NAMALWA (cell line): ENCODE data around the gene CLTC.
A peak's percentile ranks its signal among the peaks of the same experiment; 100 is the strongest.

Source experiments
- DNase-seq: peaks from one replicate; pipeline ENCODE4 v3.0.0-alpha.2; 2015; ENCODE audit warnings: low spot score

The CLTC gene

DNA sequence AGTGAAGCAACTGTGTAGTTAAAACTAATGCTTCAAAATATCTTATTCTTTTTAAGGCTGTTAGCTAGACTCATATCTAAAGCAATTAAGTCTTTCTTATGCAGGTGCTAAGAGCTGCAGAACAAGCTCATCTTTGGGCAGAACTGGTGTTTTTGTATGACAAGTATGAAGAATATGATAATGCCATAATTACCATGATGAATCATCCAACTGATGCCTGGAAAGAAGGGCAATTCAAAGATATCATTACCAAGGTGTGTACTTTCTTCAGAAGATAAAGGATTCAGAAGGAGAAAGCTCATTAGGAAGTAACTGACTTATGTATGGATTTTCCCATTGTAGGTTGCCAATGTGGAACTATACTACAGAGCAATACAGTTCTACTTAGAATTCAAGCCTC, 63.6 kb downstream of the CLTC start:
- DNase-seq = no peak

DNA sequence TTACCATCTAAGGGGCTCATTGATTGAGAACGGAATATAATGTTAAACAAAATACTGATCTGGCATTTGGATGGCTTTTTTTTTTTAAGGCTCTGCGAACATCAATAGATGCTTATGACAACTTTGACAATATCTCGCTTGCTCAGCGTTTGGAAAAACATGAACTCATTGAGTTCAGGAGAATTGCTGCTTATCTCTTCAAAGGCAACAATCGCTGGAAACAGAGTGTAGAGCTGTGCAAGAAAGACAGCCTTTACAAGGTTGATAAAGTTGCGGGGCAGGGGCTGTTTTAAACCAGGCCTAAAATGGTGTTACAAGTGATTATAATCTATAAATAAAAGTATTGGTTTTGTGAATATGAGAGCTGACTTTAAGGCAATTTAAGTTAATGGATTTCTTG, 65.3 kb downstream of the CLTC start:
- DNase-seq = no peak

DNA sequence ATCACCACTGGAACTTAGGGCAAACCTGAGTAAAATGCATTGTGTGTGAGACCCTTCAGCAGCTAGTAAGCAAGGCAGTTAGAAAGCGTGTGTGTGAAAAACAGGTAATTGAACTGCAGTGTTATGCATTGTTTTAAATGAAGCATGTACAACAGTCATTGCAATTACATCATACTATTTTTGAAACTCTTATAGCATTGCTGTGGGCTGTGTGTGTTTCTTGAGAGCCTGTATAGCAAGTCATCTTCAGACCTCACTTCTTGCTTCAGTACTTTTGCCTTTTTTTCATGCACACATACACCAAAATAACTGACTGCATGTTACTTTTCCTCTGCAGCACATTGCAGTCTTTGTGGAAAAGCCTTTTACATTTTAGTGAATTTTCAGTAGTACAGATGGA, 68.3 kb downstream of the CLTC start:
- DNase-seq = no peak

DNA sequence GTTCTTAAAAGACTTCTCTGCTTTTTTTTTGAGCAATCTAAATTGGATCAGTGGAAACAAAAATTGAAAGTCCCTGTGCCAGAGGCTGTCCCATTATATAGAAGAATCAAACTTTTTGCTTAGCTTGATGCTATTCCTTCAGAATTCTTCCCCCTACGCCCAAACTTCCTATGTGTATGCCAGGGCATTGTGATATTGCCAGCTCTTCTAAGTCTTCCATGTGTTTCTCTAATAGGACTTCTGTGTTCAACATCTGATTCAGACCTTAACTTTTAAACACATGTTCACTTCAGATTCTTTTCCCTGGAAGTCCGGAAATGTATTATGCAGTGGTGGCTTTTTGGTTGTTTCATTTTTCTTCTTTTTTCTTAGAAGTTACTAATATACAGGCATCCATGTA, 68.8 kb downstream of the CLTC start:
- DNase-seq = no peak

DNA sequence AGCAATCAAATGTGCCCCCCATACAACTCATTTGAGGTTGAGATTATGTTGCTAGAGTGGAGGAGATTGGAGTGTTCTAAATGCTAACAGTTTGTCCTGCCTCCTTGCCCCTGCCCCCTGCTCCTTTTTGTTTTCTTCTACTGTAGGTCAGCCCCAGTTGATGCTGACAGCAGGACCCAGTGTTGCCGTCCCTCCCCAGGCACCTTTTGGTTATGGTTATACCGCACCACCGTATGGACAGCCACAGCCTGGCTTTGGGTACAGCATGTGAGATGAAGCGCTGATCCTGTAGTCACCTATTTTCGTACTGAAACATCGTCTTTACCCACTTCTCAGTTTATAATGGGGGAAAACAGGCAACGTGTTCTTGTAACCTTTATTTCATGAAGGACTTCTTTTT, 73.9 kb downstream of the CLTC start:
- no peak for DNase-seq

DNA sequence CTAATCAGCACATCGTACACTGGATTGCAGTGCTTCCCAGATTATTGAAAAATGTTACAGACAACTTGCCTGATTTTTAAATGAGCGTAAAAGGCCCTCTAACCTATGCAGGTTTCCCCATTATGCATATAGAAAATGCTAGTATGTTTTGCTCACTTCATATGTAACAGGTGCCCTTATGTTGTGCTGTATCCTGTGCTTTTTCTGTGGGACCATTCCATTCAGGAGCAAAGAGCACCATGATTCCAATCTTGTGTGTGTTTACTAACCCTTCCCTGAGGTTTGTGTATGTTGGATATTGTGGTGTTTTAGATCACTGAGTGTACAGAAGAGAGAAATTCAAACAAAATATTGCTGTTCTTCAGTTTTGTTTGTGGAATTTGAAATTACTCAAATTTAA, 74.6 kb downstream of the CLTC start:
- DNase-seq = no peak

DNA sequence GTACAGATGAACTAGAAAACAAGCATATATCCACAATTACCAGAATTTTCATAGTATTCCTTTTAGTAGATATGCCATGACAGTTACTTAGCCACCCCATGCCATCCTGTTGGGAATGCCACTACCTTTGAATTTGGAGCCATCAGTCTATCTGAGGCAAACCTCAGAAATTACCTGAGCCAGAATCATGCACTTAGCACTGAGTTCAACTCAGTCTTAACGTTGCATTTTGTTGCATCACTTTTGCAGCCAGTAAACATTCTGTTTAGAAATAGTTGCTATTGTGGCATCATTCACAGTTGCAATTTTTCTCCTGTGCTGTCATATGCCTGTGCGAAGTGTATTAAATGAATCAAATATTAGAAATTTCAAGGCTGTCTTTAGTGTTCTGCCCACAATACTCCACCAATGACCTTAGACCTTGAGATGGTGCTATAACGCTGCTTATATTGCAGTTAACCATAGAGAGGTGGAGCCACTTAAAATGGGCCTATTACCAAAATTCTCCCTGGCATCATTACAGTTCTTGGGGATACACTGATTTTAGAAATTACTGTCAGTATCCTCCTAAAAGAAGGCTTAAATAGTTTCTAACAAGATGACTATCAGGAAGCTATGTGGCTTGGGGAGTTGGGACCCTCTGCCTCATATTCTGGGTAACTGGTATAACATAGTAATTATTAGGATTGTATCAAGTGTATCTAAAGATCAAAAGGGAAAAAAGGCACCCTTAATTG, 76.4 kb downstream of the CLTC start:
- no peak for DNase-seq

DNA sequence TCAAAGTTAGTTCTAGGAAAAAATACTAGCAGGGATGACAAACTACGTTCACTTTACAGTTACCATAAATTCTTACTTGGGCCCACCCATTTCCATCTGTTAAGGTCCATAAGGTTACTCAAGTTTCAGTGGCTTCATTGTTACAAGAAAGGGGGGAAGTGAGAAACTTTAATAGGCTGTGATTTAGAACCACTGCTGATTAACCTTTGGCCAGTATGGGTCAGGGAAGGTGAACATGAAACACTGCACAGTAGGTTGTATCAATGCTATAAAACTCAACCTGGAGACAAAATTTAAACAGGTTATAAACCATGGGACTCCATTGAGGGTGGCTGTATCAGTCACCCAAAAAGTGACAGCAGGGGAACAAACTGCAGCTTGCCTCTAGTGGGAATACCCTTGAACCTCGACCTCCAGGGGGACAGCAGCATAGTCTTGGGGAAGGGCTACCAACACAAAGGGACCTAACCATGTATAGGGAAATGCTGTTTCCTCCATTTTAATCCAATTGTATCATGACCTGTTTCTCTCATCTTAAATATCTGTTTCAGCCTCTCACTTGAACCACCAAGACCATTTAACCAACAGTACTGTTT, 77.1 kb downstream of the CLTC start:
- DNase-seq = no peak

DNA sequence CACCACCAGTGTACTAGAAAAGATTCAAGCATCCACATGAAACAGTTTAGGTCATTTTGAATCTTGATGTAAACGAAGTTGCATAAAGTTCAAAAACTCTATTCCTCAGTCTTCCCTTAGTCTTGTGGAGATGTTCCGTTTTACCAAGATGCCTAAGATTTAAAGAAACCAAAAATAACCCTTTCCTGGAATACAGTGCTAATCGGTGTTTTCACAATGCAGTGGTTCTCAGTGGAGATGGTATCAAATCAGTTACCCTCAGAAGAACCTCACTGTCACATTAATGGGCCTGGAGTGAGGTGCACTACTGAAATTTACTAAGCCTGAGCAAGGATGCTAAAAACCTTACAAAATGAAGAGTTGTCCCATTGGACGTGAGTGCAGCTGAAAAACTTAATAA, 78.4 kb downstream of the CLTC start:
- no peak for DNase-seq

DNA sequence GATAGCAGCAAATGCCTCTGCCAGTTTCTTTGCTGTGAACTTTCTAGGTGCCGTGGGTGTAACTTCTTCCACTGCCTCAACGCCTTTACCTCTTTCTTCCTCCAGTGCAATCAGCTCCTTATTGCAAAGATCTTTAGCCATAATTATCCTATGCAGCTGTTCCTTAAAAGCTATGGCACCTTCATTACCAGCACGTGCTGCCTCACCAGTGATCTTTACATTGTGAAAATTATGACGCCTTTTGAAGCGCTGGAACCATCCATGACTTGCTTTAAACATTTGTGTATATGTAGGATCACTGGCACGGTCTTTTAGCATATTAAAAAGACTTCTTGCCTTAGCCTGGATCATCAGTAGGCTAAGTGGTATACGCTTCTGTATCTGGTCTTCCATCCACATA, 79.5 kb downstream of the CLTC start:
- no peak for DNase-seq

DNA sequence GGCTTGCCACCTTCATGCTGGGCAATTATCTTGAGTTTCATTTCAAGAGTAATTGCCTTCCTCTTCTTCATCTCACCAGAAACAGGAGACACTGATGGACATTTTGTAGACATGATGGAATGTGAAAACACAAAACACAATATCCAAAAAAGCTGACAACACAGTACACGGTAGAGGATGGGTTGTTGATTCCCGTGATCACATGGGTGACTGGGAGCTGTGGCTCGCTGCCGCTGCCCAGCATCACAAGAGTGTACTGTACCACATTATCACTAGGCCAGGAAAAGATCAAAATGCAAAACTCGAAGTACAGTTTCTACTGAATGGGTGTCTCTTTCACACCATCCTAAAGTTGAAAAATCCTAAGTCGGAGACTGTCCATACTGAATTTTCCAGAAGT, 80.1 kb downstream of the CLTC start:
- DNase-seq = no peak

DNA sequence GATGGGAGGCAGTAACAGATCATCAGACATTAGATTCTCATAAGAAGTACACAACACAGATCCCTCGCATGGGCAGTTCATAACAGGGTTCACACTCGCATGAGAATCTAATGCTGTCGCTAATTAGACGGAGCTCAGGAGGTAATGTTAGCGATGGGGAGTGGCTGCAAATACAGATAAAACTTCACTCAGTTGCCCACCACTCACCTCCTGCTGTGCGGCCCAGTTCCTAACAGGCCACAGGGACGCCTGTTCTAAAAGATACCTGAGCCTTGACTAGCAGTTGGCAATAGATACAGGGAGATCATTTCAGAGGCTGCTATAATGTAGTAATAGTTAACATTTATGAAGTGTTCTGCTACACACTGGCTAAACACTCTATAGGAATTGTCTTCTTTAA, 82.6 kb downstream of the CLTC start:
- DNase-seq = no peak

DNA sequence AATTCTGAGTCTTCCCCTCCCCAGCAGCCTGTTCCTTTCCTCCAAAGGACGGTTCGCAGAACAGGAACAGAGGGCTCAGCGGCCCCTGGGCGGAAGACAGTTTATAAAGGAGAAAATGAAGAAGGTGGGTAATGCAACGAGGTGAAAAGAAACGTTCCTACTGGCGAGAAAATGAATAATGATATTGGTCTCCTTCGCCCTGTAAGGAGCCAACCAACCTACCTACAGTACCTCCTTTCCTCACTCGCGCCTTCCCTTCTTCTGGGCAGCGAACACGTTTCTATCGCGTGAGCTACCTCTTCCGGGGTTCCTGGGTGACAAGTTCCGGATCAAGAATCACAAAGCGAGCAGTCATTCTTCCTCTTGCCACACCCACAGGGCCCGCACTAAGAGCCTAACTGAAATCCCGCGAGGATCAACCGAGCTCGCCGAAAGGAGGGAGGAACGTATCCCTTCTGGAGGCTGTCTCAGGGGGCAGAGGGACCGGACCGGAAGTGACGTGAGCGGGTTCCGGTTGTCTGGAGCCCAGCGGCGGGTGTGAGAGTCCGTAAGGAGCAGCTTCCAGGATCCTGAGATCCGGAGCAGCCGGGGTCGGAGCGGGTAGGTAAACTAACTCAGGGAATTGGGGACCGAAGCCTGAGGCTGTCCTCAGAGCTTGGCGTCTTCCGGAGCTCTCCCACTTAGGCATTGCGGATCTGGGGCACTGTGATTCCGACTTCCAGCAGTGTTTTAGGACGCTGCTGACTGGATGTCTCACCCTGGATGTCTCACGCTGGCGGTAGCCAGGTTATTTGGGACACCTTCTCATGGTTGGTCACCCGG, 87.7 kb downstream of the CLTC start, which contains the start of the genes PTRH2 and VMP1:
Gene PTRH2 (minus strand): TSS at position 282 of the 822 bp plus-strand sequence. CDS start 9,452 bp downstream, outside the sequence.
Gene VMP1 (plus strand): TSS at position 506 of the 822 bp plus-strand sequence. CDS start 23,793 bp downstream, outside the sequence.
- DNase-seq = peak; percentile 100

DNA sequence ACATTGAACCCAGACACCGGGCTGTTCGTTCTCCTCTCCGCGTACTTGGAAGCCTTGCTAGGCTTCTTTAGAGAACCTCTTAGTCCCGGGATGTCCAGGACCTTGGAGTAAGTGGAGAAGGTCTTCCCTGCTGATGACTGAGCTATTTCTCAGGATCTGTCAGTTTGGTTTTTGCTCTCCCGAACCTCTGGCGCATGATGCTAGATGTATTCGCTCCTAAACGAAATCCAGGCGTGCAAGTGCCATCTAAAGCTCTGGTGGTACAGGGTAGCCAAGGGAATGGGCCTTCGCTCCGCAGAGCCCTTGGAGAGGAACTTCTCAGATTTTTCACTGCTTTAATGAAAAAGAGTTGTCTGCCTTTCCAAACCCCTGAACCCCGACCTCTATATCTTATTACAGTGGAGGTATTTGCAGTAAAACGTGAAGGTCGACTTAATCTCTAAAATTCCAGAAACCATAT, 88.3 kb downstream of the CLTC start:
- DNase-seq = no peak

DNA sequence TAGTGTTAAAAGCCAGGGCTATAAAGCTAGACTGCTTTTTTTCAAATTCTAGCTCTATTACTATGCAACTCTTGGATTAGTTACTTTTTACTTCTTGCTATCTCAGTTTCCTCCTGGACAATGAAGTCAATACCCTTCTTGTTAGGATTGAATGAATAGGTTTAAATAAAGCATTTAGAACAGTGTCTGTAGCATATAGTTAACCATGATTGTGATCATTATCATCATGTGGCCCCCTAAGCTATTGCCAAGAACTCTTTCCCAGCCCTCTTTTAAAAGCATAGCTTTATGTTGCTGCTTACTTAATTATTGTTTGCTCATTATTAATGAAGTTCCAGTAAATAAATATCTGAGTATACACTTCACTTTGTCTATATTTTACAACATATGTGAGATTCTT, 92.2 kb downstream of the CLTC start:
- DNase-seq = no peak

DNA sequence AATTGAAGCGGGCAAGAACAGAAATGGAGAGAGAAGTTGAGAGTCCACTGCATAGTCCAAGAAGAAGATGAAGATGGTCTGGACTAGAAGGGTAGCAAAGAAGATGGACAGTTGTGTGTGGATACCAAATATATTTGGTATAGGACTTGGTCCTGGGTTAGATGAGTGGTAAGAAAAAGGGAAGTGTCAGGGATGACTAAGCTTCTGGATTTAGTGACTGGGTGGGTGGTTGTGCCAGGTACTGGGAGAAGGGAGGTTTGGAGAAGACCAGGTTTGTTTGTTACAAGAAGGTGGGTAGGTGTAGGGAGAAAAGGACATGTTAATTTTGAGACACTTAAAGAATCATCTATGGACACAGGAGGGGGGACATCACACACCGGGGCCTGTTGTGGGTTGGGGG, 93.2 kb downstream of the CLTC start:
- no peak for DNase-seq

DNA sequence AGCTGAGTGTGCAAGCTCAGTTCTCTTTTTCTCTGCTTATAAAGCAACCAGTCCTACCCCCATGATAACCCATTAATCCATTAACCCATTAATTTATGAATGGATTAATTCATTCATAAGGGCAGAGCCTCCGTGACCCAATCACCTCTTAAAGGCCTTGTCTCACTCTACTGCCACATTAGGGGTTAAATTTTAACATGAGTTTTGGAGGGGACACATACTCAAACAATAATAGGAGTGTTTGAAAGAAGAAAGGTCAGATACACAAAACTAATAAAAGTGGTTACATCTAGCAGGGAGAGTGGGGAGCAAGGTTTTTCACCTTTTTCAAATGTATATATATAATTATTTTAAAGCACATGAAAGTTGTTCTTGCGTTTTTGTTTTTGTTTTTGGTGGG, 94.6 kb downstream of the CLTC start:
- DNase-seq = no peak

DNA sequence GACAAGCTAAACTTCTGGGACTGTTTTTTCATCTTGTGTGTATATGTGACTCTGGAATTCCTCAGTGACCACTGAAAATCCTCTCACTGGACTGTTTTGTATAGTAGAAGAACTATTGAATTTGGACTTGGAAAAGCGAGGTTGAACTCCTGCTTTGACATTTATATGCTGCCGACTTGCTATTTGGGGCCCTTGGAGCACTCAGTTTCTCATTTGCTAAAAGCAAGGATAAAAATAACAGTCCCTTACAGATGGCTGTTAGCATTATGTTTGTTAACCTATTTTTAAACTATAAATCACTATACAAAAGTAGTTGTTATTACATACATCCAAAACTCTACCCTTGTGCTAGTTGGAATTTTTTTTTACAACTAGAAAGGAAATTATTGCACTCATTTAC, 96.7 kb downstream of the CLTC start:
- DNase-seq = no peak

DNA sequence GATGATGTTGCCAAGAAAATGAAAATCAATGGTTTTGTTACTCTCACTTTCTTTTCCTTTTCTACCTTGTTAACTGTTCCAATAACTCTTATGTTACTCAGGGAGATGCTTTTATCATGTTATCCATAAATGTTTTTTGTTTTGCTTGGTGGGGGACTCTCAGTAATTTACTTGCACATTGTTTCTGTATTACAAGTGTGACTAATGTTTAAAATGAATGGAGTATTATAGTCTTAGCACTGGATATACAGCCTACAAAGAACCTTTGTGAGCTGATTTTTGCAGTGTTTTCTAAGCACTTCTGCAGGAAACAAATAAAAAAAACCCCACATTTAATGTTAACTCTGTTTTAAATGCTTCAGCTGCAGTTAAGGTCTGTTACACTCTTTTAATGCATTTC, 99.8 kb downstream of the CLTC start:
- DNase-seq = no peak

DNA sequence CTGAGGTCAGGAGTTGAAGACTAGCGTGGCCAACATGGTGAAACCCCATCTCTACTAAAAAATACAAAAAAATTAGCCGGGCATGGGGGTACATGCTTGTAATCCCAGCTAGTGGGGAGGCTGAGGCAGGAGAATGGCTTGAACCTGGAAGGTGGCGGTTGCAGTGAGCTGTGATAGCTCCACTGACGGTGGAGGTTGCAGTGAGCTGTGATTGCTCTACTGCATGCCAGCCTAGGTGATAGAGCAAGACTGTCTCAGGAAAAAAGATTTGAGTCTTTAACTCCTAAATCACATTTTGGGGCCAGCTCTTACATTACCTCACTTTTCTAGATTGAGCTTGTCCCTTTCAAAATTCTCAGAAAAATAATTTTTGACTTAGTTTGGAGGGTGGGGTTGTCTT, 102.9 kb downstream of the CLTC start:
- DNase-seq = no peak

DNA sequence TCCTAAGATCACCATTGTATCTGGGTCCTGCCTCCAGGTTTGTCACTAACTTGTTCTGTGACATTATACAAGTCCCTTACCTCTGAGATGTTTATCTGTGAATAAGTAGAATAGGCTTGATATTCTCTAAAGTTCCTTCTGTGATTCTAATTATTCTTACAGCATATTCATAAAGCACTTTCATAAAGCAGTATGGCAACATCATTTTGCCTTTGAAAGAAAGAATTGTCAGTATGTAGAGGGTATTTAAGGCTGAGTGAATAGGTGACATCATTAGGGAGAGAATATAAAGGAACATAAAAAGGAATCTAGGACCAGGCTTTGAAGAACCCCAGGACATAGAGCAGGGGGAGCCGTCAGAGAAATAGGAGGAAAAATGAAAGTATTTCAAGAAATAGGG, 103.3 kb downstream of the CLTC start:
- DNase-seq = no peak

DNA sequence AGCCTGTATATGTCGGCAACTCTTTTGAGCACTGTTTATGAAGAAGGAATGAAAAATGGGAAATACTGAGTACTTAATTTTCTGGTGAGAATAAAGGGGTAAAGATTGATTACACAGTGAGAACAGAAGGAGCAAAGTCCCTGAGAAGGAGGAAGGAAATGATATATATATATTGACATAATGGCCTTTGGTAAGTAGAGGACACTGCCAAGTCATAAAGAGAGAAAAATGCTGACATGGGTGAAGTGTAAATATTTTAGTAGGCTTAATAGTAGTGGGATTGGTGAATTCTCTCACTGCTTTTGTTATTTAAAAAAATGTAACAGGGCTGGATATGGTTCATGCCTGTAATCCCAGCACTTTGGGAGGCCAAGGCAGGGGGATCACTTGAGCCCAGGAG, 103.9 kb downstream of the CLTC start:
- DNase-seq = no peak

DNA sequence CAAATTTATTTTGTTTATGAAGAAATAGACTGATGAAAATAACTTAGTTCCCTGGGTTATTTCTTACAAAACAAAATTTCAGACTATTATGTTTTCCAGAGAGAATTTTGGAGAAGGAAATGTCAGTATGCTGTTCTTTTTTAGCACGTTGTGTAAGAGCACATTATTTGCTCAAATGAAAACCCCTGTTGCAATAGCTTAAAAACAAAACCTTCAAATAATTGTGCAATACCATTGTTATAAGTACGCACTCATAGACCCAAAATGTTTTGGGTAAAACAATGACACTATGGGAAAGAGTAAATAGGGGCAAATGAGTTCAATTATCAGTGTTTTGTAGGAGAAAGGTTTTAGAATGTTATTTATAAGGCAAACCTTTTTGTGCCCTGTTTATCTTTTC, 106.0 kb downstream of the CLTC start:
- no peak for DNase-seq
